Stimulated activated CD4-positive, alpha-beta T cell treated with anti-CD3 and anti-CD28 coated beads, Interleukin-1b, Interleukin-23, amount 100 ng/mL, for 4 hours (primary cell): ENCODE data around the gene SH3TC1.

Experiments
- DNase-seq, 2 donors: peaks; one replicate each; pipeline ENCODE4 v3.0.0-alpha.2; 2020; ENCODE audit warnings: low read depth in 2 of 2

SH3TC1 gene

DNA sequence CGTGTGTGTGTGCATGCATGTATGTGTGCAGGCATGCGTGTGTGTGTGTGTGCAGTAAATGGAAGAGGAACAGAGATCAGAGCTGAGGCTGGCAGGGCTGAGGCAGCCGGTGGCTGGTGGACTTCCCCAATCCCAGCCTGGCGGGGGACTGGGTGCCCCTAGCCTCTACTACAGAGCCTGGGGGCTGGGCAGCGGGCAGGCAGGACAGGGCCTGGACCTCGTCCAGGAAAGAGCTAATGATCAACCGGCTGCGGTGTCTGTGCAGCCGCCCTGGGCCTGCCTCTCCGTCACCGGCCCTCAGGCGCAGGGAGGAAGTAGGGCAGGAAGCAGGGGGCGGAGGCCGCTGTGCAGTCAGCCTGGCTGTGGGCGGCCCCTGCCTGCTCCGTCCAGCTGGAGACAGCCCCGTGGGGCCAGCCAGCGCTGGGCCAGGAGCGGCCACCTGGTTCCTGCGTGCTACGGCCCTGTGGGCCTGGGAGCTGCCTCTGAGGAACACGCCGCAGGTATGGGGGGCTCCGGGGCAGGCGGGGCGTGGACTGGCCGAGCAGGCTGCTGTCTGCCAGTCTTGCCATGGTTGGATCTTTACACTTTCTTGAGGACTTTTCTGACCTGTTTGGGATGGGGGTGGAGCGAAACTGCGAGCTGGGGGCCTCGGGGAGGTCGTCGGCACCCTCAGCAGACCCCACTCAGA, at the start of gene SH3TC1:
Gene SH3TC1 (plus strand): TSS at position 385 of the 688 bp plus-strand sequence. CDS start 5,905 bp downstream, outside the sequence.
- DNase-seq = peak; percentile 22 to 46

DNA sequence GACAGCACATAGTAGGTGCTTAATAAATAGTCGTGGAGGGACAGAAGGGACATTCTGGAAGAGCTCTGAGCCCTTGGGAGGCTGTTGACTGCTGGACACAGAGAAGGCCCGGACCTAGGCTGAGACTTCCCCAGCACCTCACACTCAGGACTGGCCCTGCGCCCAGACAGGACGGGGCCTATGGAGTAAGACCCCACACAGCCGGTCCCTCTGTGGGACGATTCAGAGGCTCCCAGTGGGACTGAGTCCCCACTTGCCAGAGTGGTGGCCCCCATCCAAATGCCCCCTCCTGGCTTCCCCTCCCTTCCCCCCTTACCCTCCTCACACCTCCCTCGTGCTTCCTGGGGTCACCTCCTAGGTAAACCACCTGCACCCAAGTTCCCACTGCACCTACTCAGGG, 49.4 kb upstream of the SH3TC1 start:
- DNase-seq = no peak

DNA sequence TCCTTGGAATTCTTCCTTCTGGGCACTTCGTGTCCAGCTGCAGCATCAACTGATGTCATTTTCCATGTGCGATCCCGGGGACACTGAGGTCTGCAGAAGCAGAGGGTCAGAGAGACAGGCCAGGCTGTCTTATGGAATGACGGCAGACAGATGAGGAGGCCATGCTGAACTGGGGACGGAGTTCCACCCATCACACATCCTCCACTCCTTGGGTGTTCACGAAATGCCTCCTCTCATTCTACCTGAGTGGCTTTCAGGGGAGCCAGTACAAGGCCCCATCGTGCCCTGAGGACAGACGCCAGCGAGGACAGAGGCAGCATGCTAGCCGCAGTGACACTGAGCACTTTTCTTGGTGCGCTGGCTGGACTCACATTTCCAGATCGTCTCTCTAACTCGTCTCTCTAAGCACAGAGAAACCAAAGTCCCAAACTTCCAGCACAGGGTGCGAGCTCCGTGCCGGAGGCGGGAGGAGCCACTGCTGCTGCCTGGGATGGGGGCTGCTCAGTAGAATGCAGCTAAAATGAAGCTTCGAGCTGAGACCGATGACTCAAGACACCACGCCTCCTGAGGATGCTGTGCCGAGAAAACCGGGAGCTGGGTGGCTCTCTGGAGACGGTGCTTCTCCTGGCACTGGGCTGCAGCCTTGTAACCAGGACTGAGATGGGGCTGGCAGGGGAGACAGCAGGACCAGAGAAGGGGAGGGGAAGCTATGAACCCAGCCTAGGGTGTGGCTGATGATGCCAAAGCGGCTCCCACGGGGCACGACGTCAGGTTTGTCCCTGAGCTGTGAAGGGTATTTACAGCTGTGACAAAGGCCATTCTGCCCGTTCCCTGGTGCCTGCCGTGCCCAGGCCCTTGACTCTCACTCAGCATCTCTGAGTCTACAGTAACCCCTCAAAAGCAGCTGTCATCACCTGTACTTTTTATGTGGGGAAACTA, 48.7 kb upstream of the SH3TC1 start:
- DNase-seq = no peak

DNA sequence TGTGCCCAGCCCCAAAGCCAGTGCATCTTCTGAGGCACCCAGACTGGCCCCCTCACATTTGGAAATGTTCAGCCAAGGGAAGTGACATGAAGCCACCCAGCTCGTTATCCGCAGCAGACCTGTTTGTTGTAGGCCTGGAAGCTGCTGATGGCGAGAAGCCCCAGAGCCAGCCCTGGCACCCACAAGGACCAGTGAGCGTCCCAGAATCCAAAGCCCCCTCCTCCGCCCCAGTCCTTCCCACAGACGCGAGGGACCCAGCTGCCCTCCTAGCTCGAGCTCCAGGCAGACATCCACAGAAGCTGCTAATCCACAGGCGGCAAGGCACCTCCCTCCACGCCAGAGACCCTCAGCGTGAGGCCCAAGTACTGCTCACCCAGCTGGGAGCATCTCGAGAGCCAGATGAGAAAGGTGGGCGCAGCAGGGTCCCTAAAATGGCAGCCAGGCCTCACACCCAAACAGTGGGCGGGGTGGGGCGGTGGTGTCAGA, 47.9 kb upstream of the SH3TC1 start:
- DNase-seq = no peak

DNA sequence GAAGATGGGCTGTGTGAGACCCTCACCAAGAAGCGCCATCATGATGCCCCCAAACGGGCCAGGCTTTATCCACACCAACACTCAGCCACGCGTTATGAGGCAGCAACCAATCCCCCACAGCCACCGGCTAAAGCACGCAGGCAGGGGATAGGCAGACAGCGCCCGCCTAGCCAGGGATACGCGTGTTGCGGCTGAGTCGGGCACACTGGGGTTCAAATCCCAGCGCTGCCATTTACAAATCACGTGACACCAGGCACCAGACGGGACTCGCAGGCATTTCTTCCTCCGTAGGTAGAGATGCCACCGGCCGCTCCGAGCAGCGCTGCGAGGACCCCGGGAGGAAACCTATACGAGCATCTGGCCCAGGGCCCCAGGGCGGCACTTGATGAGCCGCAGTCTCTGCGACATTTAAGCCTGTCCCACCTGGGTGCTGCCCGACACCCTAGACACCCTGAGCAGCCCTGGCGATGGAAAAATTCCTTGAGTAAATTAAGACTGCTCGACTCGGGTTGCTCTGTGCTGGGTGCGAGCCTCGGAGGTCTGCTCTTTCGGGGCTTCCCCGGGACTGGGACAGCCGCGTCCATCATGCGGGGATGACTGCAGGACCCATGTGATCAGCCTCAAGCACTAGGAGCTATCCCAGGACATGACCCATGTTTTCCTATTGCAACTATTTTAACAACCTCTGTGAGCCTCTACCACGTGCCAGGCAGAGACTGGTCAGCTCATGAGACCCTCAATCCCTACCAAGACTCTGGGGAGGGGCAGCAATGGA, 46.8 kb upstream of the SH3TC1 start:
- no peak for DNase-seq

DNA sequence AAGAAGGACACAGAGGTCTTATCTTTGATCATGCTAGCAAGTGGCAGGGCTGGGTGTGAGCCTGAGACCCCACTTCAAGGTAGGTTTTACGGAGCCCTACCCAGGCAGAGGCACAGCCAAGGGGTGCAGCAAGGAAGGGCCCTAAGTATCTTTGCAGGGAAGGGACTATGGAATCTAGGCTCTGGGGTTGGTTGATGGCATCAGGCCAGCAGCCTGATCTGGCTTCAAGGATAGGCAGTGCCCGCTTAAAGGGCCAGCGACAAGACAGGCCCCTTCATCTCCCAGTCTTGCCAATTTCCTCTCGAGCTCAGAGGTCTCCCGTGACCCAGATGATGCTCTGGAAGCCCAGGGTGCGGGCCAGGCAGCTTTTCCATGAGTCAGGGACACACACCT, 46.2 kb upstream of the SH3TC1 start:
- no peak for DNase-seq

DNA sequence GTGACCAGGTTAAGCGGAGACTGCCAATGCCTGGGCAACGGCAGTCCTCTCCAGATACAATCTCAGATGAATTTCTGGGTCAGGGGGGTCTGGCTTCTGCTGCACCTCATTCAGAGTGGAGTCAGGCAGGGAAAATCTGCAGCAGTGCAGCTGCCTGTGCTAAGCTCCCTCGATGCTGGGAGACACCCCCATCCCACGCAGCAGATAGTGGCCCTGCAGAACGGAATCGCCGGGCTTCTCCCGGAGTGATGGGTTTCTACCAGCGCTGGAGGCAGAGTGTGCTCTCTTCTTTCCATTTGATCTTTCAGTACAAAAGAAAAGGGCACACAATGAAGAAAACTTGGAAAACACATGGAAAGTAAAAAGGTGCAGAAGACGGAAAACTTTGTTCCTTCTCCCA, 45.6 kb upstream of the SH3TC1 start:
- no peak for DNase-seq

DNA sequence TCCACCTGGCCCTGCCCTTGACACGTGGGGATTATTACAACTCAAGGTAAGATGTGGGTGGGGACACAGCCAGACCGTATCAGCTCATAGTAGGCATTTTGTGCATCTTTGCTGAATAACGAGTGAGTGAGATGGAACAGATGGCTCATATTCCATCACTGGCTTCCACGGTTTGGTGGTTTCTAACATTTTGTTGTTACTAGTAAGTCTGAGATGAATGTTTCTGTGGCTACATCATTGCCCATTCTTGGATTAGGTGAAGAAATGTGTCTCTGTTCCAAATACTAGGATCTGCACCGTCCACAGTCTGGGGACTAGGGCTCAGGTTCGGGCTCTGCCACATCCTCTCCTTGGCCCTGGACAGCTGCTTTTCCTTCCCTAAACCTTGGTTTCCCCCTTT, 44.0 kb upstream of the SH3TC1 start:
- no peak for DNase-seq

DNA sequence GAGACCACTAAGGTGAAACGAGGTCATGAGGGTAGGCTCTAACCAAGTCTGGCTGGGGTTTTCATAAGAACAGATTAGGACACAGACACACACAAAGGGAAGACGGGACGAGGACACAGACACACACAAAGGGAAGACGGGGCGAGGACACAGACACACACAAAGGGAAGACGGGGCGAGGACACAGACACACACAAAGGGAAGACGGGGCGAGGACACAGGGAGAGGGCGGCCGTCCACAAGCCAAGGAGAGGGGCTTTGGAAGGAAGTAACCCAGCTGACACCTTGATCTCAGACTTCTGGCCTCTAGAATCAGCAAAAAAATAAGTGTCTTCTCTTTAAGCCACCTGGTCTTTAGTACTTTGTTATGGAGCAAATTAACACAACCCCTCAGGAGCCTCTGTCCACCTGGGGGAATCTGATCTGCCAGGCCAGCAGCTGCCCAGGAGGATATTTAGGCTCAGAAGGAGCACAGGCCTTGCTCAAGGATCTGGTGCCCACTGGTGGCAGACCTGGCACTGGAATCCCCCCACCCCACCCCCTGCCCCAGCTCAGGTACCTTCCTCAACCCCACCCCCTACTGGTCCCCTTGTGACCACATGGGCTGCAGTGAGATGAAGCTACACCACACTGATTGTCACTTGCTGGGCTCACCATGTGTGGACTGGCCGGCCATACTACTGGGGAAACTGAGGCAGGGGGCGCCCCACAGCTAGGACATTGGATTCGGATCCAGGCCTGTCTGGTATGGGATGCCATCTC, 43.2 kb upstream of the SH3TC1 start:
- no peak for DNase-seq

DNA sequence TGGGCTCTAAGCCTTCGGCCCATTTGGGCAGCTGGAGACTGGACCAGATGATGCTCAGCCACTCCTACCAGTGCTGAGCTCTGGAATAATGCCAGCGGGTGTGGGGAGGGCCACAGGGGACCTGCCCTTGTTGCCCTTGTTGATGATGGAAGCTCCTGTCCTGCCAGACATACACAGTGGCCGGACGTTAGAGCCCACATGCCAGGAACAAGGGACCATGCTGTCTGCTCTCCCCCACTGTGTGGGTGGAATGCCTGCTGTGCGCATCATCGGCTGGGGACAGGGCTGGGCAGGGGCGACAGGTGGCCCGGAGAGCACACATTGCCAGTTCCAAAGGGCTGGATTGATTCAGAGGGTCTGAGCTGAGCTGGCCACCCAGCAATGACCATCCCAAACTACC, 42.5 kb upstream of the SH3TC1 start:
- no peak for DNase-seq

DNA sequence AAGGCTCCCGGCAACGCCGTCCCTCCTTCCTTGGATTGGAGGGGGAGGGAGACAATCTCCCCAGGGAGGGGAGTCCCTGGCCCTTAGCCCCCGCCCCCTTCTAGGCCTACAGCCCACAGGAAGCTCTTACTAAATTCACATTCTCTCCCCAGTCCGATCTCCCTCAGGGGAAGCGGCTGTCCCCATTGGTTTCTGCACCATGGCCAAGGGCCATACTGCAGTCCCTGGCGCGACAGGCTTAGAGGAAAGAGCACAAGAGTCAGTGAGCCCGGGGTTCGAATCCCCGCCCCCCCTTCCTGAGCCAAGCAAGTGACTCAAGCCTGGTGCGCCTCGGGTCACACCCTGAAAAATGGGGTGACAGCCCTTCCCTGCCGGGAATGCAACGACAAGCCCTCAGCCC, 41.6 kb upstream of the SH3TC1 start:
- no peak for DNase-seq

DNA sequence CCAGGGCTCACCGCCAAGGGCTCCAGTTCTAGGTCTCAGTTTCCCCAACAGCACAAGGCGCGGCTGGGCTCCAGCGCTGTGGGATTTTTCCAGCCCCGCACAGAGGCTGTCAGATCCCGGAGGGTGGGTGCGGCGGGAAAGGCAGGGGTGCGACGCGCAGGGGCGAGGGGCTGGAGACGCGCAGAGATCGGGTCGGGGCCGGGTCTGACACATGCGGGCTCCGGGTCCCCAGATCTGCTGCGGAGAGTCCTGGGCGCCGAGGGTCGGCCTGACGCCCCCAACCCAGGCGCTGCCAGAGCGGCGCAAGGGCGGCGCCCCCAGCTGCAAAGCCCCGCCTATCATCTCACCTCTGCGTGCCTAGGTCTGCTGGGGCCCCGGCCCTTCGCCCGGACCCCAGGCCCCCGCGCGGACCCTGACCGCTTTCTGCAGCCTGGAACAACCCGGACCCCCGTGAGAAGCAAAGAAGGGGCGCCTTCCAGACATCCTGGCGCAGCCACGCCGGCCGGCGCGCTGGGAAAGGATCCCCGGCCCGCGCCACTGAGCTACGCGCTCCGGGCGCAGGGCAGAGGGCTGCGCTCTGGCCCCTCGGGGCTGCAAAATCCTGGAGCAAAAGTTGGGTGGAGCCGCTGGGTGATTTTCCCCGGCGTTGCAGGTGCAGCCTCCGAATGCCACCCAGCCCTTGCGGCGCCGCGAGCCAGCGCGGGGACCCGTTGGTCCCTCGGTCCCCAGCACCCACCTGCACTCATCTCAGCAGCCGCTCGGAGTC, 41.0 kb upstream of the SH3TC1 start:
- DNase-seq = no peak

DNA sequence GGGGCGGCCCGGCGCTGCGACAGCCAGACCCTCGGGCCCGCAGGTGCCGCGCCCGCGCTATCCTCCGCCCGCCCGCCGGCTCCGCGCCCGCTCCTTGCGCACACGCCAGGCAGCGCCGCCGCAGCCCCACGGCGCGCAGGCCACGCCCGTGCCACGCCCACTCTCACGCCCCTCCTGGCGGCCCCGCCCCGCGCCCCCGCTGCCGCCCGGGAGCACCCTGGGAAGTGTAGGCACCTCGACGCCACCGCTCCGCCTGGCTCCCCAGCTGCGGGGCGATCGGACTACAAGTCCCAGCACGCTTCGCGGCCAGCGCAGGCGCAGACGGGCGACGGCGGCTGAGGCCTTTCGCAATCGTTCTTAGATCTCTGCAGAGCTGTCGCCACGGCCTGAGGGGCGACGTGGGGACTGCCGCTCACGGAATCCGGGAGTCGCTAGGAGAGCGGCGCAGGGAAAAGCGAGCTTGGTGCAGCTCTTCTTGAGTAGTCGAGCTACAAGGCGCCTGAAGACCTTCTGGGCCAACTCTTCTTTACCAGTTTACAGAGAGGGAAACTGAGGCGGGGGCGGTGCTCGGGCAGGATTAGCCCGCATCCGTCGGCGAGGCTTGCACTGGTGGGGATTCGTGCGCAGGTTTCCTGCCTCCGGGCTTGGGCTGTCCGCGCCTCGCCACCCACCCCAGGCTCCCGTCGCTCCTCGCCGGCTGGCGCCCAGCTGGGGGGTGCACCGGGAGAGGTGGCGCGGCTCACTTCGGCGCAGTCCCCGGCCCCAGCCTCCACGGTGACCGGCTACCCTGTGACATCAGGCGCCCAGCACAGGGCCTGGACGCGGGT, 40.2 kb upstream of the SH3TC1 start, which contains the start of gene ABLIM2:
Gene ABLIM2 (minus strand): TSS at position 104 of the 827 bp plus-strand sequence. CDS start 124 bp downstream, outside the sequence.
- DNase-seq = peak; percentile 98

DNA sequence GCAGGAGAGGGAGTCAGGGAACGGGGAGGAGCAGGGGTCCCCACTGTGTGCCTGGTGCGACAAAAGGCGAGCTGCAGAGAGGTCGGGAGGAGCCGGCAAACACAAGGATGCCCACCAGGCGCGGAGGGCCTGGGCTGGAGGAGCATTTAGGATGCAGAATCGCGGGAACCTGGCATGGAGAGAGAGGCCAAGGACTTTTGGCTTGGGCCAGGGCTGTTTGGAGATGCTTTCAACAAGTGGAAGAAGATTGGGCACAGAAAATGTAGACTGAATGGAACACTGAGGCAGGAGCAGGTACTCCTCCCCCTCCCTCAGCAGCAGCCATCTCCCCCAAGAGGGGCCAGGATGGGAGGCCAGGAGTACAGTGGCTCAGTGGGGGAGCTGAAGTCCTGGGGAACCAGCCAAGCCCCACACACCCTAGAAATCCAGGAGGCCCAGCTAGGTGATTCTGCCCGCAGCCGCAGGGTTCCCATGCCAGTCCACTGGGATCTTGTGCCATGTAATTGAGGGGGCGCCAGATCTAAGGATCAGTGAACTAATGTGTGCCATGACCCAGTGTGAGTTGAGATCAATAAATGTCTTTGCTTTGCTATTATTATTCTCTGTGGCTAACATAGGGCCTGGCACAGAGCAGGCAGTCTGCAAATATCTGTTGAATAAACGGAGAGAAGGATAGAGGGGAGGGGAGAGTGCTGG, 39.4 kb upstream of the SH3TC1 start:
- DNase-seq = no peak

DNA sequence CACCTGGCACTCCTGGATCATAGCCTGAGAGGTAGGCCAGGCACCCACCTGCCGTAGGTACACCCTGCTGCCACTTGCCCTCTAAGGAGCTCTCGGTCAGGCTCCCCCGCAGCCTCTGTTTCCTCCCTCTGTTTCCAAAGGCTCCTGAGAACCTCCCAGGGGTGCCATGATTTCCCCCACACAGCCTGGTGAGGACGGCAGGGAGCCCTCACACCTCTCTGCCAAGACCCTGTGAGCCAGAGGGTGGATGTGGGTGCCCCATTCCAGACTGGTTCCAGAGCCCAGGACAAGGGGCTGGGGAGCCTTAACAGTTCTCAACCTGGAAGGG, 38.9 kb upstream of the SH3TC1 start:
- DNase-seq = no peak

DNA sequence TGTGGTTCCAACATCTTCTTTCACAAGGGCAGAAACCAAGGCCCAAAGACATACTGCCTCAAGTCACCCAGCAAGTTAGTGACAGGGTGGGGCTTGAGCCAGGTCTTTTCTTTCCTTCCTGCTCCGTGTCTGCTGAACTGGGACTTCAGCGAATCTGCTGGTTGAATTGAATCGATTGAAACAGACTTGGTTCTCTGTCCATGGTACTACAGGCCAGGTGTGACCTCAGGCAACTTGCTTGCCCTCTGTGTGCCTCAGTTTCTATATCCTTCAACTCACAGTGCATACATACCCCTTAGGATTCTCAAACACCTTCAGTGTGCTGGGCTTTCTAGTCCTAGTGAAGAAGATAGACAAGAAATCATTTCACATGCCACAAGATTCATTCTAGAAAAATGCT, 38.5 kb upstream of the SH3TC1 start:
- DNase-seq = no peak

DNA sequence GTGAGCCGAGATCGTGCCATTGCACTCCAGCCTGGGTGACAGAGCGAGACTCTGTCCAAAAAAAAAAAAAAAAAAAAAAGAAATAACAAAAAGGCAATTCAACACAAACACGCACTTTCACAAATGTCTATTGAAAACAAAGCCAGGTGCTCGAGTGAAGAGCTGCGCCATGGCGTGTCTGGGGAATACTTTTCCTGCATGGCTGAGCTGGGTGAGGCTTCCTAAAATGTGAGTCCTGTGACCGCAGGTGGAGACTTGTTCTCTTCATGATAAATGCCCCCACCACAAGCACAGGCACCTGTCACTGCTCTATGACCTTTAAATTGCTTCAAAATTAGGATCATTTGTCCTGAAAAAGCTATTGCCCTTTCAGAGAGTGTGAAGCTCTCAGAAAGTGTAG, 36.5 kb upstream of the SH3TC1 start:
- no peak for DNase-seq

DNA sequence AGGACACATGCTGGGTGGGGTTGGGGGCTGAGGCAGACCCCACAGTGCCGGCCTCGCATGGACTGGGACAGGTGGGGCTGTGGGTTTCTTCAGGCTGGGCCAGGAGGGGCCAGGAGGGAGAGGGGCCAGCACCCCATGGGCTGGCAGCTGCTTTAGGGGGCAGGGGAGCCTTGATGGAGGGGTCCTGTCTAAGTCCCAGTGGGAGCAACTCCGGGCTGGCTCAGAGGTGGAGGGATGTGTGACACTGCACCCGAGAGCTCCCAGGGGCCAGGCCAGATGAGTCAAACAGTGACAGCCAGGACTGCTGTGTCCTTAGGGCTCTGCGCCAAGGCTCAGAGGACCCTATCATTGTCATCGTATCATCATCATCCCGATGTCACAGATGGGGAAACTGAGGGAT, 36.1 kb upstream of the SH3TC1 start:
- DNase-seq = no peak
